Epithelial cell of proximal tubule (primary cell): ENCODE measurements around the gene RERG. TPM values are rescaled to one million over a fixed set of nuclear protein-coding genes. Genes with fewer than 3 reads are reported as not detected.

ENCODE experiments used
- DNase-seq: peaks from one replicate; pipeline ENCODE4 v3.0.0-alpha.2; 2011; ENCODE audit warnings: low read depth
- H3K4me3 ChIP-seq: 2 replicates; pipeline ENCODE4 v1.5.1; 2011; ENCODE audit warnings: low read depth, mild to moderate bottlenecking, low read length
- total RNA-seq: library from RNA; depleted of rRNA; stranded (reverse); fragments of >200 nt; gene quantifications from 2 replicates; pipeline ENCODE4 v1.2.3, GENCODE V29; 2015
- TF ChIP-seq, protein P1 (sequence below): conservative IDR thresholded peaks from 2 replicates; pipeline ENCODE4 v1.5.1; 2012; ENCODE audit warnings: low read depth, mild to moderate bottlenecking, low read length

RERG gene
- total RNA-seq, 1 donor from 2014 or later = 1.4 TPM

DNA sequence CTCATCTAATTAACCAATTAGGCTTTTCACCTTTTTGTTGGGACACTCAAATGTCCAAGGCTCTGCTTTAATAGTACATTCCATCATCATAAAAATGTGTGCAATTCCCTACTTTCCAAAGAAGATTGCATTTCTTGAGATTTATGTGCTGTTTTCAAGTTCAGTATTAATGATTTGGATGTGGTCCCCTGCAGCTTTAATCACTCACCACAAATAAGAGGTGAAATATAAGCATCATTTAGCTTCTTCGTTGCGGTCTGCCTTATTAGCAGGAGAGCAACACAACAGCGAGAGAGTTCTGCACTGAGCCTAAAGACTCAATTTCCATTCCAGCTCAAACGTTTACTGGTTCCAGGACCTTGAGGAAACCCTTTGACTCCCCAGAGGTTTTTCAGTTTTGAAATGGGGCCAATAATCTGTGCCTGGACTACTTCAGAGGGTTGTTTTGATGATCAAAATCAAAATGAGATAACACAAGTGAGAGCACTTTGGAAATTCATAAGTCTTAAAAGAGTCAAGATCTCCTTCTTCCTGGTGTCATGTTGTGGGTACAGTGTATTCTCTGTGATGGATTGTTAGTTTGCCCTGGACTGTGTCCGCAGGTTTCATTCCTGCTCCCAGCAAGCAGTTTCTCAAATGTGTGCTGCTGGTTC is 53.1 kb downstream of the RERG start:
- DNase-seq = no peak
- TF ChIP-seq, protein P1, sequence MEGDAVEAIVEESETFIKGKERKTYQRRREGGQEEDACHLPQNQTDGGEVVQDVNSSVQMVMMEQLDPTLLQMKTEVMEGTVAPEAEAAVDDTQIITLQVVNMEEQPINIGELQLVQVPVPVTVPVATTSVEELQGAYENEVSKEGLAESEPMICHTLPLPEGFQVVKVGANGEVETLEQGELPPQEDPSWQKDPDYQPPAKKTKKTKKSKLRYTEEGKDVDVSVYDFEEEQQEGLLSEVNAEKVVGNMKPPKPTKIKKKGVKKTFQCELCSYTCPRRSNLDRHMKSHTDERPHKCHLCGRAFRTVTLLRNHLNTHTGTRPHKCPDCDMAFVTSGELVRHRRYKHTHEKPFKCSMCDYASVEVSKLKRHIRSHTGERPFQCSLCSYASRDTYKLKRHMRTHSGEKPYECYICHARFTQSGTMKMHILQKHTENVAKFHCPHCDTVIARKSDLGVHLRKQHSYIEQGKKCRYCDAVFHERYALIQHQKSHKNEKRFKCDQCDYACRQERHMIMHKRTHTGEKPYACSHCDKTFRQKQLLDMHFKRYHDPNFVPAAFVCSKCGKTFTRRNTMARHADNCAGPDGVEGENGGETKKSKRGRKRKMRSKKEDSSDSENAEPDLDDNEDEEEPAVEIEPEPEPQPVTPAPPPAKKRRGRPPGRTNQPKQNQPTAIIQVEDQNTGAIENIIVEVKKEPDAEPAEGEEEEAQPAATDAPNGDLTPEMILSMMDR = no peak

DNA sequence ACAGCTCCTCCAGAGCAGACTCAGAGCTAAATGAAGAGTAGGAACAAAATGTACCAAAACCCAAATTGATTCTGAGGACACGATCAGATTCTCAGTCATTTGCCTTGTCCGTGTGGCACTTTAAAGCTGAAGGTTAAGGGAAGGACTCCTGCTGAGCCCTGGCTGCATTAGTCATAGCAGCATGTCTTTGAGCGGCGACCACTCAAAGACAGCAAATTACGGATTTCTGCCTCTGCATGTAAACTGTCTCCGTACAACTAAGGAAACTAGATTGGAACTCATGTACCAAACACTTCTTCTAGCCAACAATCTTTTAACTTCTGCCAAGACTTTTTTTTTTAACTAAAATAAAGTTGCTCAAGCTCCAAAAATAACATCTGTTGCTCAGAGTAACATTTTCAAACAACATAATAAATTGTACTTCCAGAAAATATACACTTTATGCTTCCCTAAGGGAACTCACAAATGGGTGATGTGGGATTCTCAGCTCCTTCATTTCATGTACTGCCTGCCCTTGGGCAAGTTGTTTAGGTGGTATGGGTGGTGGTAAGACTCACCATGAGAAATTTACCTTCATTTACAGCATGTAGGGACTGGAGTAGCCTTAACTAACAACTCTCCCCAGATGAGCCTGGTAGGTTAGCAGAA is 56.1 kb downstream of the RERG start:
- DNase-seq = no peak
- TF ChIP-seq, protein P1 = no peak
- H3K4me3 ChIP-seq = no peak overlapping the region

More for the DNA sequence above, 53.1 kb downstream of the RERG start:
- H3K4me3 ChIP-seq = no peak overlapping the region

DNA sequence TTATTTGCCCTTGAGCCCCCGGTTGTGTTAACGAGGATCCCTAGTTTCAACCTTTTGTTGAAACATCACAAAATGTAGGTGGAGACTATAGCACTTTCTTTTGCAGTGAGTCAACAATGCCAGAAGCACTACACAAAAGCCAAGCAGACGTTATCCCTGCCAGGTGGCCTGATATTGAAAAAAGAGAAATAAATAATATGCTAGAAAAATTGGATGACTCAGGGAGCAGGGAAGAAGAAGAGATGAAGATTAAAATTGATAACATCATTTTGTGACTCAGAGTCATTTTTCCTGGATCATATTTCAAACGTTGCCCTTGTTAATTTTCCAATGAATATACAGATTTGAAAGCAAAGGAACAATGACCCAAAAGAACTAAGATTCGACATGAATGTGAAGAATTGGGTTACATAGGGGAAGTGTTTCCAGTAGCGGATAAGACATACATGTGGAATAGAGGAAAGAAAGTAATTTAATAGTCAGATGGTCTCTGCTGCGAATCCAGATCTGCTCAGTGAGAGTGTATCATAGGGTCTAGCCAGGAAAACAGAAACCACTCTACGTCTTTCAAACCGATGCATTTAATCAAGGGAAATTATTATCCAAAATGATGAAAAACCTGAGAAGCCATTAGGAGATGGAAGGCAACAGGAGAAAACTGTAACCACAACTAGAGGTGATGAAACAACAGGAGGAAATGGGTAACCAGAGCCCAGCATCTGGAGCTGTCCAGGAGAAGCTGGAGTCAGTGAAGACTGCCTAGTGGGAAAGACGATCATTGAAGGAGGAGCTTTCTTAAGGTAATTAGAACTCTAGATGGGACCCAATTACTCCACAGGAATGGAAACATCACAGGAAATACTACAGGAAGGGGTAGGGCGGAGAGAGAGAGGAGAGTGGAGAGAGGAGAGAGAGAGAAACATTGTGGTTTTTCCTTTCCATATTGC is 57.9 kb downstream of the RERG start:
- H3K4me3 ChIP-seq = no peak overlapping the region
- DNase-seq = no peak
- TF ChIP-seq, protein P1 = no peak

DNA sequence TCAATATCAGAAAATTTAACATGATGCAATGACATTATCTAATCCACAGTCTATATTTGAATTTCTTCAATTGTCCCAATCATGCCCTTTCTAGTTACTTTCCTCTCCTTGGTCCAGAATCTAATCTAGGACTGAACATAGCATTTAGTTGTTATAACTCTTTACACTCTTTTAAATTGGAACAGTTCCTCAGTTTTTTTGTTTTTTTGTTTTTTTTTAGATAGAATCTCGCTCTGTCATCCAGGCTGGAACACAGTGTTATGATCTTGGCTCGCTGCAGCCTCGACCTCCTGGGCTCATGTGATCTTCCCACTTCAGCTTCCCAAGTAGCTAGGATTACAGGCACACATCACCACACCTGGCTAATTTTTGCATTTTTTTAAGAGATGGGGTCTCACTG is 63.1 kb downstream of the RERG start:
- TF ChIP-seq, protein P1 = no peak
- no peak overlapping the region for H3K4me3 ChIP-seq

DNA sequence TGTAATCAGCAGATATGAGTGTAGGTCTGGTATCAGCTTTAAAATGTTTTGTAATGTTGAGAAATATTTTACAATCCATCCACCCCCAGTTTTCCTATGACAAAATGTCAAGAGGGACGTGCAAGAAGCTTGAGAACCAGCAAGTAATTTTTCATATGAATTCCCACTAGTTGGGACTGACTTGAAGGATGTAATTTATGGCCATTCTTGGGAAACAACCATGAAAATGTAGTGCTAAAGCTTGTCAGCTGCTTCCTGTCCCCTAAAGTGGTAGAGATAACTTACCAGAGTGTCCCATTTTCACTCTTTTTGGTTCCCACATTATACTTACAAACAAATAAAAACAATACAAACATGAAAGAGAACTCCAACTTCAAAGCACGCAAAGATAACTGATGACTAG is 63.9 kb downstream of the RERG start:
- no peak overlapping the region for H3K4me3 ChIP-seq
- DNase-seq = no peak
- TF ChIP-seq, protein P1 = no peak

More for the DNA sequence above, 63.1 kb downstream of the RERG start:
- no peak for DNase-seq

DNA sequence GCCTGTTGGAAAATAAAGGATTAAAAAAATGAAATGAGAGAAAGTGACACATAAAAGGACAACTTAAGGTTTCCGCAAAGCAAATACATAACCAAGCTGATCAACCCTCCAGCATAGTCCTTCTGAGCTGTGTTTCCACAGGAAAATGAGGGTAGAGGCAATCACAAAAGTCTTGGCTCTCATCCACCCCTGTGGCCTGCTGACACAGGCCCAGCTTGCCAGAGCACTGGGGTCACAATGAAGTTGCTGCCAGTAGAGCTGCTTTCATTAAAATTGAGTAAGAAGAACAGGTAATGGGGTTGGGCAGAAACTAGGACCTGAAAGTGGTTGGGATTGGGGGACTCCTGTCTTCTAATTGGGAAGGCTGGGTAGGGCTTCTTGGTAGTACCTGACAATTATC is 65.9 kb downstream of the RERG start:
- DNase-seq = no peak
- TF ChIP-seq, protein P1 = no peak
- no peak overlapping the region for H3K4me3 ChIP-seq
